H9 (cell line): ENCODE measurements around the gene LRRTM2. TPM values are rescaled to one million over a fixed set of nuclear protein-coding genes. Genes with fewer than 3 reads are reported as not detected.

Experiments
- DNase-seq: peaks from one replicate; pipeline ENCODE4 v3.0.0-alpha.2; 2017
- H2AFZ ChIP-seq: one replicate; pipeline ENCODE4 v1.6.1; 2013; ENCODE audit warnings: mild to moderate bottlenecking, low read length, control low read depth, moderate library complexity
- H2AK5ac ChIP-seq: 2 replicates; pipeline ENCODE4 v1.6.1; 2013; ENCODE audit warnings: low read length, control low read depth, mixed read lengths; ENCODE audit not compliant: insufficient read length
- H2BK120ac ChIP-seq: one replicate; pipeline ENCODE4 v1.6.1; 2013; ENCODE audit warnings: low read depth, mild to moderate bottlenecking, low read length, control low read depth, inconsistent platforms; ENCODE audit not compliant: poor library complexity, severe bottlenecking
- H2BK12ac ChIP-seq: 2 replicates; pipeline ENCODE4 v1.6.1; 2013; ENCODE audit warnings: low read length, control low read depth, mixed read lengths, low read depth; ENCODE audit not compliant: insufficient read length
- H2BK15ac ChIP-seq: 2 replicates; pipeline ENCODE4 v1.6.1; 2013; ENCODE audit warnings: low read depth, low read length, control low read depth
- H2BK20ac ChIP-seq: one replicate; pipeline ENCODE4 v1.6.1; 2013; ENCODE audit warnings: low read depth, mild to moderate bottlenecking, low read length, control low read depth, inconsistent platforms; ENCODE audit not compliant: poor library complexity, severe bottlenecking
- H2BK5ac ChIP-seq: 2 replicates; pipeline ENCODE4 v1.6.1; 2013; ENCODE audit warnings: low read length, control low read depth, mixed read lengths; ENCODE audit not compliant: insufficient read length
- H3K14ac ChIP-seq: 2 replicates; pipeline ENCODE4 v1.6.1; 2013; ENCODE audit warnings: low read length, control low read depth; ENCODE audit not compliant: insufficient read depth
- H3K18ac ChIP-seq: 2 replicates; pipeline ENCODE4 v1.6.1; 2013; ENCODE audit warnings: low read depth, mild to moderate bottlenecking, mixed read lengths, low read length, control low read depth; ENCODE audit not compliant: insufficient read length
- H3K23ac ChIP-seq: 2 replicates; pipeline ENCODE4 v1.6.1; 2013; ENCODE audit warnings: low read length, control low read depth, mixed read lengths, low read depth; ENCODE audit not compliant: insufficient read length
- H3K23me2 ChIP-seq: 2 replicates; pipeline ENCODE4 v1.6.1; 2013; ENCODE audit warnings: low read depth, mild to moderate bottlenecking, mixed read lengths, low read length, control low read depth; ENCODE audit not compliant: insufficient read length, poor library complexity, severe bottlenecking
- H3K27ac ChIP-seq: 2 replicates; pipeline ENCODE4 v1.5.1; 2013; ENCODE audit warnings: low read length, control low read depth, mixed read lengths, low read depth; ENCODE audit not compliant: insufficient read length
- H3K27me3 ChIP-seq: 2 replicates; pipeline ENCODE4 v1.6.1; 2013; ENCODE audit warnings: low read length, control low read depth, inconsistent platforms; ENCODE audit not compliant: insufficient read depth
- H3K4ac ChIP-seq: 2 replicates; pipeline ENCODE4 v1.6.1; 2013; ENCODE audit warnings: low read depth, mild to moderate bottlenecking, control low read depth, inconsistent platforms, low read length, moderate library complexity
- H3K4me1 ChIP-seq: 2 replicates; pipeline ENCODE4 v1.6.1; 2013; ENCODE audit warnings: low read length, control low read depth, inconsistent platforms; ENCODE audit not compliant: insufficient read depth
- H3K4me2 ChIP-seq: 2 replicates; pipeline ENCODE4 v1.6.1; 2013; ENCODE audit warnings: low read length, control low read depth, mixed read lengths; ENCODE audit not compliant: insufficient read length, insufficient read depth
- H3K56ac ChIP-seq: 2 replicates; pipeline ENCODE4 v1.6.1; 2013; ENCODE audit warnings: low read depth, mild to moderate bottlenecking, mixed read lengths, low read length, control low read depth; ENCODE audit not compliant: insufficient read length
- H3K79me1 ChIP-seq: 2 replicates; pipeline ENCODE4 v1.6.1; 2013; ENCODE audit warnings: low read depth, mild to moderate bottlenecking, moderate library complexity, low read length, control low read depth, inconsistent platforms; ENCODE audit not compliant: insufficient read depth, poor library complexity, severe bottlenecking
- H3K79me2 ChIP-seq: 2 replicates; pipeline ENCODE4 v1.6.1; 2013; ENCODE audit warnings: low read length, control low read depth, inconsistent platforms; ENCODE audit not compliant: insufficient read depth
- H3K9ac ChIP-seq: 2 replicates; pipeline ENCODE4 v1.6.1; 2013; ENCODE audit warnings: low read length, control low read depth, mixed read lengths; ENCODE audit not compliant: insufficient read length; ENCODE audit errors: extremely low read depth
- H3K9me3 ChIP-seq: one replicate; pipeline ENCODE4 v1.6.1; 2013; ENCODE audit warnings: low read depth, low read length, inconsistent platforms; ENCODE audit not compliant: control insufficient read depth
- H3T11ph ChIP-seq: one replicate; pipeline ENCODE4 v1.6.1; 2013; ENCODE audit warnings: mild to moderate bottlenecking, low read length, control low read depth, inconsistent platforms
- H4K20me1 ChIP-seq: one replicate; pipeline ENCODE4 v1.6.1; 2013; ENCODE audit not compliant: control insufficient read depth, insufficient read length, insufficient read depth
- H4K5ac ChIP-seq: 2 replicates; pipeline ENCODE4 v1.6.1; 2013; ENCODE audit warnings: low read depth, mild to moderate bottlenecking, mixed read lengths, low read length, control low read depth; ENCODE audit not compliant: insufficient read length
- H4K8ac ChIP-seq: replicated peaks from 2 replicates; pipeline ENCODE4 v1.6.1; 2013; ENCODE audit warnings: low read length, control low read depth, mixed read lengths, low read depth; ENCODE audit not compliant: insufficient read length
- H4K91ac ChIP-seq: 2 replicates; pipeline ENCODE4 v1.6.1; 2013; ENCODE audit warnings: low read depth, mild to moderate bottlenecking, moderate library complexity, mixed read lengths, low read length, control low read depth; ENCODE audit not compliant: insufficient read length
- H3K27ac Mint-ChIP-seq, 3 experiments: 2 replicates in 2 of 3; 3 replicates in 1 of 3; pipeline ENCODE4 v1.8.0; 2020 to 2021; ENCODE audit warnings: mixed read lengths in 3 of 3, mild to moderate bottlenecking in 1 of 3, moderate library complexity in 1 of 3
- H3K27me3 Mint-ChIP-seq: 2 replicates; pipeline ENCODE4 v1.8.0; 2021; ENCODE audit warnings: low read depth, mild to moderate bottlenecking, moderate library complexity, mixed read lengths
- H3K36me3 Mint-ChIP-seq, 3 experiments: 2 replicates in 2 of 3; 3 replicates in 1 of 3; pipeline ENCODE4 v1.8.0; 2020 to 2021; ENCODE audit warnings: low read depth in 3 of 3, mixed read lengths in 3 of 3; ENCODE audit not compliant: insufficient read depth in 1 of 3
- H3K4me1 Mint-ChIP-seq, 2 experiments: 2 replicates each; pipeline ENCODE4 v1.8.0; 2020; ENCODE audit warnings: mixed read lengths in 2 of 2
- H3K4me3 Mint-ChIP-seq, 2 experiments: 2 replicates in 1 of 2; 3 replicates in 1 of 2; pipeline ENCODE4 v1.8.0; 2020 to 2021; ENCODE audit warnings: mild to moderate bottlenecking in 2 of 2, mixed read lengths in 2 of 2, moderate library complexity in 1 of 2
- H3K9me3 Mint-ChIP-seq, 2 experiments: 2 replicates in 1 of 2; 3 replicates in 1 of 2; pipeline ENCODE4 v1.8.0; 2020; ENCODE audit warnings: mild to moderate bottlenecking in 2 of 2, mixed read lengths in 2 of 2, moderate library complexity in 1 of 2
- WGBS: extraction: QIAGEN DNeasy Blood & Tissue Kit; methylation state at CpG from one replicate; pipeline ENCODE4 v1.1.7; 2013; ENCODE audit warnings: missing lambda C conversion rate, low lambda C conversion rate, mixed read lengths; ENCODE audit not compliant: insufficient read length; ENCODE audit errors: extremely low coverage; 5-methylcytosine and 5-hydroxymethylcytosine counted together
- total RNA-seq: library from RNA; stranded (reverse); gene quantifications from 2 replicates; pipeline ENCODE4 v1.2.1, GENCODE V29; 2021
- TF ChIP-seq, protein P1 (sequence below): fragments of 200-600 bp; sonication (generic); conservative IDR thresholded peaks from 3 replicates; pipeline ENCODE4 v1.8.0; 2021; ENCODE audit warnings: antibody characterized with exemption, mild to moderate bottlenecking

Gene LRRTM2
- total RNA-seq, 1 experiment from 2014 or later: not detected

DNA sequence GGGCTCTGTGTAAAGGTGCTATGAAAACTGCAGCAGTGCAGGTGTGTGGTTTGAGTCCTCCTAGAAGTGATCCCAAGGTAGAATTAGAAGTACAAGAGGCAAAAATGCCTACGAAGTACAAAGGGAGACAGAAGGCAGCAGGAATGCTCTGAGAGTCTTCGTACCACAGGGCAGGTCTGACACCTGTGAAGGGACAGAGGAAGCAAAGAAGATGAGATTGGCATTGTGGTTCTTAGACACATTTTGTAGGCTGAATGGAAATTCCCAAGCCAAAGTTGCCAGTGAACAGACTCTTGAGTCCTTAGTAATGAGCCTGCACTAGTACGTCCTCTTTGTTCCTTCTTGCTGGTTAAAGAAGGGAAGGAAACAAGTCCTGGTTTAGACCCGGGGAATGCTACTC, 1.7 kb upstream of the LRRTM2 start:
- Histone ChIP-seq H3K4ac (no peak overlapping the region), H3T11ph (no peak overlapping the region), H4K8ac (no peak overlapping the region), H3K56ac (no peak overlapping the region), H2BK20ac (no peak overlapping the region), H3K4me1 (peaks cover 3% of the 10 kb centered on the region; the same call in 1 of the 2 replicates), H3K23me2 (no peaks in the 10 kb centered on the region), H2BK5ac (no peak overlapping the region), H4K20me1 (no peaks in the 10 kb centered on the region), H4K91ac (no peak overlapping the region), H2AFZ (no peak overlapping the region), H2AK5ac (no peak overlapping the region), H3K4me2 (no peak overlapping the region), H3K23ac (no peak overlapping the region), H2BK120ac (no peak overlapping the region), H3K79me2 (peaks cover 2% of the 10 kb centered on the region; the same call in 1 of the 2 replicates), H3K18ac (no peak overlapping the region), H3K27me3 (no peaks in the 10 kb centered on the region), H4K5ac (no peak overlapping the region), H3K9ac (no peak overlapping the region), H2BK15ac (no peak overlapping the region), H2BK12ac (no peak overlapping the region), H3K79me1 (peaks cover 9% of the 10 kb centered on the region), H3K14ac (no peak overlapping the region), H3K9me3 (no peaks in the 10 kb centered on the region), H3K27ac (no peak overlapping the region)
- H3K27ac Mint-ChIP-seq: peak overlapping the region in 2 of 3 experiments; percentile 3 to 42; a peak in 4 of 7 replicates
- H3K4me1 Mint-ChIP-seq: peaks cover 75% of the 10 kb centered on the region in 2 experiments
- no peak for DNase-seq
- no CpG with 5 or more reads among the region's 4 CpGs for WGBS
- peaks cover 9 to 20% (median 10%) of the 10 kb centered on the region in 3 experiments; a peak in 6 of 7 replicates for H3K36me3 Mint-ChIP-seq
- TF ChIP-seq, protein P1, sequence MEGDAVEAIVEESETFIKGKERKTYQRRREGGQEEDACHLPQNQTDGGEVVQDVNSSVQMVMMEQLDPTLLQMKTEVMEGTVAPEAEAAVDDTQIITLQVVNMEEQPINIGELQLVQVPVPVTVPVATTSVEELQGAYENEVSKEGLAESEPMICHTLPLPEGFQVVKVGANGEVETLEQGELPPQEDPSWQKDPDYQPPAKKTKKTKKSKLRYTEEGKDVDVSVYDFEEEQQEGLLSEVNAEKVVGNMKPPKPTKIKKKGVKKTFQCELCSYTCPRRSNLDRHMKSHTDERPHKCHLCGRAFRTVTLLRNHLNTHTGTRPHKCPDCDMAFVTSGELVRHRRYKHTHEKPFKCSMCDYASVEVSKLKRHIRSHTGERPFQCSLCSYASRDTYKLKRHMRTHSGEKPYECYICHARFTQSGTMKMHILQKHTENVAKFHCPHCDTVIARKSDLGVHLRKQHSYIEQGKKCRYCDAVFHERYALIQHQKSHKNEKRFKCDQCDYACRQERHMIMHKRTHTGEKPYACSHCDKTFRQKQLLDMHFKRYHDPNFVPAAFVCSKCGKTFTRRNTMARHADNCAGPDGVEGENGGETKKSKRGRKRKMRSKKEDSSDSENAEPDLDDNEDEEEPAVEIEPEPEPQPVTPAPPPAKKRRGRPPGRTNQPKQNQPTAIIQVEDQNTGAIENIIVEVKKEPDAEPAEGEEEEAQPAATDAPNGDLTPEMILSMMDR: no peak
- no peaks in the 10 kb centered on the region; a peak in 1 of 5 replicates for H3K9me3 Mint-ChIP-seq
- H3K27me3 Mint-ChIP-seq: no peaks in the 10 kb centered on the region
- H3K4me3 Mint-ChIP-seq: no peak overlapping the region
